CD4-positive, alpha-beta memory T cell (primary cell): Measurements from ENCODE around the gene GUCA1C. TPM values are rescaled to one million over a fixed set of nuclear protein-coding genes. Genes with fewer than 3 reads are reported as not detected.
A peak's percentile ranks its signal among the peaks of the same experiment; 100 is the strongest.

Experiments used
- CTCF ChIA-PET: fragments of 350-600 bp; sonication (Branson Sonifier 250); formaldehyde crosslinking; loops from one replicate; lab custom pipeline; 2021; ENCODE audit warnings: inconsistent platforms; ENCODE audit not compliant: partially characterized antibody; lab: Charles Lee
- POLR2A ChIA-PET: fragments of 350-600 bp; sonication (Branson Sonifier 250); formaldehyde crosslinking; loops from one replicate; lab custom pipeline; 2021; ENCODE audit not compliant: partially characterized antibody; lab: Charles Lee
- DNase-seq, 5 donors: peaks; one replicate each; pipeline versions ENCODE4 v3.0.0 to v3.0.0-alpha.2; 2020 to 2022; ENCODE audit warnings: mixed read lengths in 1 of 5
- H3K27ac ChIP-seq: one replicate; pipeline ENCODE4 v1.7.0; 2013; ENCODE audit warnings: low read depth, low read length
- H3K27me3 ChIP-seq: 2 replicates; pipeline ENCODE4 v1.7.0; 2013; ENCODE audit warnings: mild to moderate bottlenecking, low read length, moderate library complexity; ENCODE audit not compliant: insufficient read depth
- H3K36me3 ChIP-seq: 2 replicates; pipeline ENCODE4 v1.7.0; 2013; ENCODE audit warnings: mild to moderate bottlenecking, low read length, moderate library complexity; ENCODE audit not compliant: insufficient read depth
- H3K4me1 ChIP-seq: 2 replicates; pipeline ENCODE4 v1.7.0; 2013; ENCODE audit warnings: mild to moderate bottlenecking, low read length, moderate library complexity; ENCODE audit not compliant: insufficient read depth
- H3K4me3 ChIP-seq, 2 donors: one replicate each; pipeline ENCODE4 v1.7.0; 2013; ENCODE audit warnings: low read length in 2 of 2, mild to moderate bottlenecking in 1 of 2
- H3K9me3 ChIP-seq, 2 donors: one replicate each; pipeline ENCODE4 v1.7.0; 2013; ENCODE audit warnings: low read length in 2 of 2, control low read depth in 1 of 2; ENCODE audit not compliant: control insufficient read depth in 1 of 2
- H3K27ac Mint-ChIP-seq, 7 donors: one replicate each; pipeline ENCODE4 v1.8.0; 2020 to 2021; ENCODE audit warnings: mixed read lengths in 7 of 7, mild to moderate bottlenecking in 6 of 7, inconsistent platforms in 3 of 7, moderate library complexity in 3 of 7
- H3K27me3 Mint-ChIP-seq, 2 donors: one replicate each; pipeline ENCODE4 v1.8.0; 2020 to 2021; ENCODE audit warnings: mixed read lengths in 2 of 2
- H3K36me3 Mint-ChIP-seq, 2 donors: one replicate each; pipeline ENCODE4 v1.8.0; 2020 to 2021; ENCODE audit warnings: mixed read lengths in 2 of 2, inconsistent platforms in 1 of 2, mild to moderate bottlenecking in 1 of 2
- H3K4me1 Mint-ChIP-seq, 4 donors: one replicate each; pipeline ENCODE4 v1.8.0; 2020 to 2021; ENCODE audit warnings: mixed read lengths in 4 of 4, mild to moderate bottlenecking in 1 of 4
- H3K4me3 Mint-ChIP-seq, 8 donors: one replicate each; pipeline ENCODE4 v1.8.0; 2020 to 2021; ENCODE audit warnings: mixed read lengths in 8 of 8, mild to moderate bottlenecking in 7 of 8, moderate library complexity in 6 of 8, inconsistent platforms in 3 of 8
- H3K9me3 Mint-ChIP-seq, 8 donors: one replicate each; pipeline ENCODE4 v1.8.0; 2020 to 2021; ENCODE audit warnings: mixed read lengths in 8 of 8, mild to moderate bottlenecking in 5 of 8, inconsistent platforms in 3 of 8, moderate library complexity in 1 of 8
- intact Hi-C: fragments of 100-400 bp; cut with micrococcal nuclease; formaldehyde crosslinking; loops from one replicate; pipeline ENCODE4 v1.15.1; 2023
- polyA plus RNA-seq, 2 donors: library from polyadenylated mRNA; unstranded; fragments of 300-500 nt; fragmentation: Illumina TruSeq; gene quantifications; one replicate each; pipeline ENCODE4 v1.2.3, GENCODE V29; 2021
- total RNA-seq, 2 experiments: library from RNA; stranded (reverse); gene quantifications; one replicate each; pipeline ENCODE4 v1.2.3, GENCODE V29; 2021

Gene GUCA1C
- not detected for total RNA-seq
- polyA plus RNA-seq: not detected

- ChIA-PET CTCF (interaction anchor here (0.6 kb wide), 1 partner anchor 1533 kb away, joined by 3 read pairs; no protein-coding TSS in a partner anchor), POLR2A (no interaction called here)
- H3K4me3 Mint-ChIP-seq: no peak within 1 kb of the TSS
- no peaks in the 10 kb centered on the region for H3K9me3 ChIP-seq
- no peaks in the 10 kb centered on the region for H3K4me1 Mint-ChIP-seq
- no peaks in the 10 kb centered on the region for H3K4me1 ChIP-seq
- no peak for DNase-seq
- H3K9me3 Mint-ChIP-seq: no peaks in the 10 kb centered on the region
- no peak within 1 kb of the TSS for H3K4me3 ChIP-seq
- intact Hi-C loops: no loop called here
- no peaks in the 10 kb centered on the region for H3K36me3 ChIP-seq
- peaks cover 6 to 11% of the 10 kb centered on the region in 2 donors for H3K27me3 Mint-ChIP-seq
- no peaks in the 10 kb centered on the region for H3K27me3 ChIP-seq
- H3K27ac Mint-ChIP-seq: no peak within 1 kb of the TSS
- no peak within 1 kb of the TSS for H3K27ac ChIP-seq
- H3K36me3 Mint-ChIP-seq: no peaks in the 10 kb centered on the region
Measured at GRCh38 chr3:108953700-108954099, at the start of gene GUCA1C. TSS of gene GUCA1C (minus strand) at chr3:108953879. CDS start at chr3:108953762, 117 bp downstream.

DNA sequence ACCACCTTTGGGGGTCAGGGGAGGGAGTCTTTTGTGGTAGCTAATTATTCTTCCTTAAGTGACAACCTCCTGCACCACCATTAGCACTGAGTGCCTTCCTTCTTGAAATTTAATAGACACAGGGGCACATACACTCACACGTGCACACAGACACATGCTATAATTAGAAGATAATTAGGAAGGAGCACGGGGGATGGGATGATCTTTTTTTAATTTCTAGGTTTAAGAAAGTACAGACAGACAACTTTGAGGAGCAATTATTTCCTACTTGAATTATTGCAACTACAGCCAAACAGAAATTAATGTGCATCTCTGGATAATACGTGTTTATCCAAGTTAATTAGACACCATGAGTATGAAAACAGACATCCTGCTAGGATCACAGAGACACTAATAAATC lies 44.8 kb upstream of the GUCA1C start:
- intact Hi-C loops: no loop called here
- POLR2A ChIA-PET: no interaction called here
- H3K27me3 ChIP-seq: no peaks in the 10 kb centered on the region
- no peak overlapping the region for H3K4me3 ChIP-seq
- no peaks in the 10 kb centered on the region for H3K4me1 ChIP-seq
- CTCF ChIA-PET: interaction anchor here (1.4 kb wide), 1 partner anchor 25 kb away, joined by 3 read pairs; no protein-coding TSS in a partner anchor
- no peaks in the 10 kb centered on the region for H3K36me3 Mint-ChIP-seq
- H3K27ac Mint-ChIP-seq: no peak overlapping the region
- DNase-seq: no peak
- H3K9me3 Mint-ChIP-seq: no peaks in the 10 kb centered on the region
- no peak overlapping the region for H3K4me3 Mint-ChIP-seq
- H3K27me3 Mint-ChIP-seq: peaks cover 12 to 16% of the 10 kb centered on the region in 2 donors
- H3K27ac ChIP-seq: no peak overlapping the region
- no peaks in the 10 kb centered on the region for H3K9me3 ChIP-seq
- H3K36me3 ChIP-seq: no peaks in the 10 kb centered on the region
- no peaks in the 10 kb centered on the region for H3K4me1 Mint-ChIP-seq

- H3K4me3 ChIP-seq: no peak overlapping the region
- peaks cover 11 to 16% of the 10 kb centered on the region in 2 donors for H3K27me3 Mint-ChIP-seq
- H3K4me1 Mint-ChIP-seq: no peaks in the 10 kb centered on the region
- no peaks in the 10 kb centered on the region for H3K27me3 ChIP-seq
- H3K4me1 ChIP-seq: no peaks in the 10 kb centered on the region
- H3K9me3 Mint-ChIP-seq: peaks cover 0 to 3% (median 0%) of the 10 kb centered on the region in 8 donors
- intact Hi-C loops: no loop called here
- ChIA-PET POLR2A (no interaction called here), CTCF (no interaction called here)
- H3K36me3 Mint-ChIP-seq: no peaks in the 10 kb centered on the region
- H3K27ac ChIP-seq: no peak overlapping the region
- H3K4me3 Mint-ChIP-seq: no peak overlapping the region
- H3K9me3 ChIP-seq: no peaks in the 10 kb centered on the region
- no peak for DNase-seq
- H3K36me3 ChIP-seq: no peaks in the 10 kb centered on the region
- no peak overlapping the region for H3K27ac Mint-ChIP-seq
Measured at GRCh38 chr3:108985844-108986243, 32.2 kb upstream of the GUCA1C start.

GRCh38 chr3:108983051-108983450 lies 29.4 kb upstream of the GUCA1C start:
- no peaks in the 10 kb centered on the region for H3K4me1 Mint-ChIP-seq
- H3K27me3 ChIP-seq: no peaks in the 10 kb centered on the region
- H3K4me1 ChIP-seq: no peaks in the 10 kb centered on the region
- H3K27ac ChIP-seq: no peak overlapping the region
- H3K36me3 ChIP-seq: no peaks in the 10 kb centered on the region
- H3K9me3 Mint-ChIP-seq: peaks cover 0 to 3% (median 0%) of the 10 kb centered on the region in 8 donors
- intact Hi-C loops: no loop called here
- DNase-seq: no peak
- no peak overlapping the region for H3K4me3 Mint-ChIP-seq
- no peaks in the 10 kb centered on the region for H3K36me3 Mint-ChIP-seq
- no peak overlapping the region for H3K27ac Mint-ChIP-seq
- H3K27me3 Mint-ChIP-seq: peaks cover 11 to 20% of the 10 kb centered on the region in 2 donors
- ChIA-PET POLR2A (no interaction called here), CTCF (no interaction called here)
- no peaks in the 10 kb centered on the region for H3K9me3 ChIP-seq
- H3K4me3 ChIP-seq: no peak overlapping the region

DNA sequence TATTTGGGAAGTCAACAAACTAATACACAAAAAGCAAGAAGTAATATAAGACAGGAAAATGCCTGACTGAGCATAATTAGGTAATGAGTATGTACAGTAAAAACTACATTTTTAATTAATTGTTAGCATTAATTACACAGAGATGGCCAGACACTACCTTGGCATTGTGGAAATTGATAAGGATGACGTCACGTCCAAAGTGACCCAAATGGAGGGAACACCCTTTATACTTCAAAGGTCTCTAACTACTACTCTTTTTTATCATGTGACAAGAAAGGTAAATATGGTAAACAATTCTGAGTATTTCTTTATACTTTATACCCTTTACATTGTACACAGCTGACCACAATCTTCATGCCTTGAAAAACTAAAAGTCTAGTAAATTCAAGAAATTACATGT lies 22.4 kb upstream of the GUCA1C start:
- no peak for DNase-seq
- Histone ChIP-seq H3K27me3 (no peaks in the 10 kb centered on the region), H3K4me1 (no peaks in the 10 kb centered on the region), H3K27ac (no peak overlapping the region), H3K4me3 (no peak overlapping the region), H3K9me3 (no peaks in the 10 kb centered on the region), H3K36me3 (no peaks in the 10 kb centered on the region)
- peaks cover 0 to 3% (median 0%) of the 10 kb centered on the region in 8 donors for H3K9me3 Mint-ChIP-seq
- CTCF ChIA-PET: interaction anchor here (1.0 kb wide), 1 partner anchor 47 kb away, joined by 3 read pairs; no protein-coding TSS in a partner anchor
- H3K27ac Mint-ChIP-seq: no peak overlapping the region
- intact Hi-C loops: no loop called here
- H3K4me1 Mint-ChIP-seq: no peaks in the 10 kb centered on the region
- H3K36me3 Mint-ChIP-seq: no peaks in the 10 kb centered on the region
- H3K27me3 Mint-ChIP-seq: peaks cover 0 to 5% of the 10 kb centered on the region in 2 donors
- POLR2A ChIA-PET: no interaction called here
- H3K4me3 Mint-ChIP-seq: no peak overlapping the region

GRCh38 chr3:108973019-108973418 lies 19.3 kb upstream of the GUCA1C start:
- H3K4me3 Mint-ChIP-seq: no peak overlapping the region
- ChIA-PET CTCF (no interaction called here), POLR2A (no interaction called here)
- Histone ChIP-seq H3K27me3 (no peaks in the 10 kb centered on the region), H3K27ac (no peak overlapping the region), H3K9me3 (no peaks in the 10 kb centered on the region), H3K4me3 (no peak overlapping the region), H3K4me1 (no peaks in the 10 kb centered on the region), H3K36me3 (no peaks in the 10 kb centered on the region)
- intact Hi-C loops: no loop called here
- no peaks in the 10 kb centered on the region for H3K27me3 Mint-ChIP-seq
- no peaks in the 10 kb centered on the region for H3K36me3 Mint-ChIP-seq
- no peaks in the 10 kb centered on the region for H3K4me1 Mint-ChIP-seq
- no peaks in the 10 kb centered on the region for H3K9me3 Mint-ChIP-seq
- no peak overlapping the region for H3K27ac Mint-ChIP-seq
- no peak for DNase-seq

GRCh38 chr3:108972482-108972881 lies 18.8 kb upstream of the GUCA1C start:
- Mint-ChIP-seq H3K27me3 (no peaks in the 10 kb centered on the region), H3K36me3 (no peaks in the 10 kb centered on the region), H3K4me1 (no peaks in the 10 kb centered on the region), H3K4me3 (no peak overlapping the region), H3K9me3 (no peaks in the 10 kb centered on the region), H3K27ac (peak overlapping the region in 1 of 7 donors; percentile 21)
- H3K9me3 ChIP-seq: no peaks in the 10 kb centered on the region
- ChIA-PET POLR2A (no interaction called here), CTCF (no interaction called here)
- no peaks in the 10 kb centered on the region for H3K27me3 ChIP-seq
- H3K36me3 ChIP-seq: no peaks in the 10 kb centered on the region
- H3K4me1 ChIP-seq: no peaks in the 10 kb centered on the region
- no peak overlapping the region for H3K27ac ChIP-seq
- no peak overlapping the region for H3K4me3 ChIP-seq
- DNase-seq: no peak
- intact Hi-C loops: no loop called here

GRCh38 chr3:108970561-108970960 lies 16.9 kb upstream of the GUCA1C start:
- ChIA-PET POLR2A (no interaction called here), CTCF (no interaction called here)
- Histone ChIP-seq H3K4me3 (no peak overlapping the region), H3K27ac (no peak overlapping the region), H3K4me1 (no peaks in the 10 kb centered on the region), H3K27me3 (no peaks in the 10 kb centered on the region), H3K36me3 (no peaks in the 10 kb centered on the region), H3K9me3 (no peaks in the 10 kb centered on the region)
- H3K4me3 Mint-ChIP-seq: no peak overlapping the region
- no peak overlapping the region for H3K27ac Mint-ChIP-seq
- no peaks in the 10 kb centered on the region for H3K9me3 Mint-ChIP-seq
- peaks cover 0 to 3% (median under 1%) of the 10 kb centered on the region in 4 donors for H3K4me1 Mint-ChIP-seq
- H3K27me3 Mint-ChIP-seq: no peaks in the 10 kb centered on the region
- no peak for DNase-seq
- no peaks in the 10 kb centered on the region for H3K36me3 Mint-ChIP-seq
- intact Hi-C loops: no loop called here
